GM23338 (cell line): Measurements from ENCODE around the gene LYSMD3. TPM values are rescaled to one million over a fixed set of nuclear protein-coding genes. Genes with fewer than 3 reads are reported as not detected.

ENCODE experiments used
- ATAC-seq: fragments of 200-7000 bp; cut with Tn5 transposase; 3 replicates; pipeline ENCODE4 v1.9.1; 2020
- DNase-seq: peaks from one replicate; pipeline ENCODE4 v3.0.0-alpha.2; 2015; ENCODE audit warnings: low spot score
- H2AFZ ChIP-seq: fragments of 200-600 bp; sonication (generic); 2 replicates; pipeline ENCODE4 v1.8.0; 2016; ENCODE audit warnings: antibody characterized with exemption, mild to moderate bottlenecking, moderate library complexity
- H3F3A ChIP-seq: fragments of 200-600 bp; sonication (generic); replicated peaks from 2 replicates; pipeline ENCODE4 v1.8.0; 2017; ENCODE audit warnings: antibody characterized with exemption, mixed run types, low read depth
- H3K27ac ChIP-seq: fragments of 200-600 bp; sonication (generic); 2 replicates; pipeline ENCODE4 v1.6.1; 2016; ENCODE audit warnings: low read depth
- H3K27me3 ChIP-seq: fragments of 200-600 bp; sonication (generic); 2 replicates; pipeline ENCODE4 v1.8.0; 2016; ENCODE audit warnings: mild to moderate bottlenecking, mixed run types, moderate library complexity; ENCODE audit not compliant: insufficient read depth
- H3K36me3 ChIP-seq: fragments of 200-600 bp; sonication (generic); 2 replicates; pipeline ENCODE4 v1.8.0; 2016; ENCODE audit warnings: mild to moderate bottlenecking; ENCODE audit not compliant: insufficient read depth
- H3K4me1 ChIP-seq: fragments of 200-600 bp; sonication (generic); 2 replicates; pipeline ENCODE4 v1.8.0; 2016; ENCODE audit warnings: mild to moderate bottlenecking, moderate library complexity; ENCODE audit not compliant: insufficient read depth
- H3K4me2 ChIP-seq: fragments of 200-600 bp; sonication (generic); 2 replicates; pipeline ENCODE4 v1.7.1; 2017; ENCODE audit warnings: mixed run types
- H3K4me3 ChIP-seq: fragments of 200-600 bp; sonication (generic); 2 replicates; pipeline ENCODE4 v1.6.1; 2016; ENCODE audit warnings: mixed run types
- H3K79me2 ChIP-seq: fragments of 200-600 bp; sonication (generic); replicated peaks from 2 replicates; pipeline ENCODE4 v1.8.0; 2017; ENCODE audit warnings: mild to moderate bottlenecking; ENCODE audit not compliant: insufficient read depth
- H3K9me2 ChIP-seq: fragments of 200-600 bp; sonication (generic); 2 replicates; pipeline ENCODE4 v1.8.0; 2017; ENCODE audit not compliant: insufficient read depth
- H4K20me1 ChIP-seq: fragments of 200-600 bp; sonication (generic); replicated peaks from 2 replicates; pipeline ENCODE4 v1.8.0; 2017; ENCODE audit warnings: mild to moderate bottlenecking; ENCODE audit not compliant: insufficient read depth
- H3K27ac Mint-ChIP-seq: 2 replicates; pipeline ENCODE4 v1.8.0; 2020; ENCODE audit warnings: inconsistent platforms, mild to moderate bottlenecking, moderate library complexity, mixed read lengths
- H3K27me3 Mint-ChIP-seq: 3 replicates; pipeline ENCODE4 v1.8.0; 2022; ENCODE audit warnings: low read depth, mild to moderate bottlenecking, moderate library complexity, mixed read lengths, inconsistent platforms; ENCODE audit not compliant: insufficient read depth, poor library complexity
- H3K36me3 Mint-ChIP-seq: 3 replicates; pipeline ENCODE4 v1.8.0; 2021; ENCODE audit warnings: low read depth, mild to moderate bottlenecking, inconsistent platforms, moderate library complexity, mixed read lengths
- H3K4me1 Mint-ChIP-seq: 3 replicates; pipeline ENCODE4 v1.8.0; 2020; ENCODE audit warnings: mild to moderate bottlenecking, inconsistent platforms, mixed read lengths
- H3K4me3 Mint-ChIP-seq: 3 replicates; pipeline ENCODE4 v1.8.0; 2021; ENCODE audit warnings: moderate library complexity, mild to moderate bottlenecking, inconsistent platforms, mixed read lengths
- H3K9me3 Mint-ChIP-seq: 3 replicates; pipeline ENCODE4 v1.8.0; 2020; ENCODE audit warnings: moderate library complexity, mild to moderate bottlenecking, inconsistent platforms, mixed read lengths
- CREB1 ChIP-seq: fragments of 250-450 bp; sonication (Bioruptor Pico); IDR thresholded peaks from 2 replicates; pipeline ENCODE4 v1.5.0; 2020; ENCODE audit warnings: low read depth, mild to moderate bottlenecking, moderate library complexity
- CTCF ChIP-seq, 2 experiments: fragments of 200-600 bp in 1 of 2; sonication (generic) in 1 of 2; conservative IDR thresholded peaks; 2 replicates each; pipeline versions ENCODE4 v1.5.1 to v1.6.1; 2016 to 2017; ENCODE audit warnings: antibody characterized with exemption in 2 of 2, low read depth in 2 of 2, mild to moderate bottlenecking in 2 of 2, moderate library complexity in 1 of 2
- EZH2 ChIP-seq: fragments of 200-600 bp; sonication (generic); IDR thresholded peaks from one replicate; pipeline ENCODE4 v1.8.0; 2017; ENCODE audit warnings: antibody characterized with exemption, mild to moderate bottlenecking, low read depth; ENCODE audit not compliant: unreplicated experiment
- EZH2phosphoT487 ChIP-seq: fragments of 200-600 bp; sonication (generic); IDR thresholded peaks from one replicate; pipeline ENCODE4 v1.8.1; 2018; ENCODE audit warnings: antibody characterized with exemption; ENCODE audit not compliant: unreplicated experiment
- JUNB ChIP-seq: IDR thresholded peaks from one replicate; pipeline ENCODE4 v1.6.1; 2016; ENCODE audit warnings: antibody characterized with exemption; ENCODE audit not compliant: unreplicated experiment
- NANOG ChIP-seq: IDR thresholded peaks from 2 replicates; pipeline ENCODE4 v1.6.1; 2016; ENCODE audit warnings: antibody characterized with exemption, borderline replicate concordance
- POLR2AphosphoS5 ChIP-seq: IDR thresholded peaks from 2 replicates; pipeline ENCODE4 v1.6.1; 2016; ENCODE audit warnings: antibody characterized with exemption, low read depth
- STAT1 ChIP-seq: IDR thresholded peaks from one replicate; pipeline ENCODE4 v1.6.1; 2016; ENCODE audit warnings: antibody characterized with exemption; ENCODE audit not compliant: unreplicated experiment
- ZNF114 ChIP-seq: fragments of 250-450 bp; sonication (Bioruptor Pico); IDR thresholded peaks from 2 replicates; pipeline ENCODE4 v1.5.0; 2020; ENCODE audit warnings: mild to moderate bottlenecking, moderate library complexity
- ZNF331 ChIP-seq: fragments of 250-450 bp; sonication (Bioruptor Pico); IDR thresholded peaks from 2 replicates; pipeline ENCODE4 v1.5.0; 2020; ENCODE audit warnings: low read depth, mild to moderate bottlenecking, moderate library complexity
- ZNF462 ChIP-seq: fragments of 250-450 bp; sonication (Bioruptor Pico); IDR thresholded peaks from 2 replicates; pipeline ENCODE4 v1.5.0; 2020; ENCODE audit warnings: mild to moderate bottlenecking, moderate library complexity
- long read RNA-seq: library from polyadenylated mRNA; unstranded; transcript quantifications from one replicate; pipeline ENCODE4 v2.0.0, GENCODE V29; 2020; ENCODE audit not compliant: unreplicated experiment
- polyA plus RNA-seq: library from polyadenylated mRNA; unstranded; fragments of >200 nt; fragmentation: Nextera tagmentation; extraction: Ambion mirVana; gene quantifications from 2 replicates; pipeline ENCODE4 v1.2.1, GENCODE V29; 2016
- total RNA-seq: library from RNA; depleted of rRNA; stranded (reverse); fragments of >200 nt; shearing (Covaris generic); gene quantifications from 2 replicates; pipeline ENCODE4 v1.2.3, GENCODE V29; 2014; rRNA removed
- TF ChIP-seq, protein P1 (sequence below): IDR thresholded peaks from 2 replicates; pipeline ENCODE4 v1.6.1; 2016; ENCODE audit warnings: antibody characterized with exemption
- TF ChIP-seq, protein P2 (sequence below): IDR thresholded peaks from one replicate; pipeline ENCODE4 v1.6.1; 2018; ENCODE audit warnings: antibody characterized with exemption; ENCODE audit not compliant: unreplicated experiment

The LYSMD3 gene
- total RNA-seq (19.1 and 19.6 TPM in 2 replicates), polyA plus RNA-seq (8.6 and 10.7 TPM in 2 replicates)
- long read RNA-seq, full-length matches to known transcripts, result 2 of 3 reads
- long read RNA-seq, partial matches to known transcripts, result 0 of 3 reads
- long read RNA-seq, other reads (novel, unspliced or antisense), result 1 of 3 reads

- ATAC-seq, result peak; percentile 93
These were observed at the start of gene LYSMD3 for GRCh38 chr5:90529194-90529938. TSS of gene LYSMD3 (minus strand) at chr5:90529584. CDS start at chr5:90525289, 4,295 bp downstream.

More at GRCh38 chr5:90529194-90529938, at the start of gene LYSMD3:
- H3K4me2 ChIP-seq, result peak within 1 kb of the TSS; percentile 89
- H2AFZ ChIP-seq, result peak within 1 kb of the TSS; percentile 99
- peaks cover 34% of the 10 kb centered on the region for H3K79me2 ChIP-seq
- H3K4me3 Mint-ChIP-seq, result peak within 1 kb of the TSS; percentile 97
- H3K4me1 ChIP-seq, result peaks cover 25% of the 10 kb centered on the region
- peak; percentile 98 for DNase-seq
- H3K27me3 ChIP-seq, result no peaks in the 10 kb centered on the region
- H3K27ac Mint-ChIP-seq, result peak within 1 kb of the TSS; percentile 97
- no peaks in the 10 kb centered on the region for H3K9me2 ChIP-seq
- H3K27ac ChIP-seq, result peak within 1 kb of the TSS; percentile 90
- H3K36me3 ChIP-seq, result no peaks in the 10 kb centered on the region; the same call in 1 of the 2 replicates
- peaks cover 7% of the 10 kb centered on the region for H3K36me3 Mint-ChIP-seq
- H4K20me1 ChIP-seq, result no peaks in the 10 kb centered on the region
- H3K27me3 Mint-ChIP-seq, result peaks cover 2% of the 10 kb centered on the region
- H3K9me3 Mint-ChIP-seq, result no peaks in the 10 kb centered on the region; the same call in 2 of the 3 replicates
- H3K4me1 Mint-ChIP-seq, result peaks cover 29% of the 10 kb centered on the region
- H3F3A ChIP-seq, result no peaks in the 10 kb centered on the region
- peak within 1 kb of the TSS; percentile 91 for H3K4me3 ChIP-seq
- TF ChIP-seq ZNF462, result no peak
- no peak for TF ChIP-seq EZH2phosphoT487
- no peak for TF ChIP-seq STAT1
- TF ChIP-seq CREB1 (CRISPR knock-in tag), result peak; percentile 90
- TF ChIP-seq JUNB, result no peak
- TF ChIP-seq NANOG, result no peak
- TF ChIP-seq ZNF331, result no peak
- no peak for TF ChIP-seq ZNF114
- TF ChIP-seq POLR2AphosphoS5, result peak; percentile 98
- TF ChIP-seq CTCF (conservative IDR thresholded peaks at IDR 0.05; ENCODE audit: low read depth in 2 of 2), result no peak
- TF ChIP-seq EZH2, result no peak
- TF ChIP-seq, protein P1, sequence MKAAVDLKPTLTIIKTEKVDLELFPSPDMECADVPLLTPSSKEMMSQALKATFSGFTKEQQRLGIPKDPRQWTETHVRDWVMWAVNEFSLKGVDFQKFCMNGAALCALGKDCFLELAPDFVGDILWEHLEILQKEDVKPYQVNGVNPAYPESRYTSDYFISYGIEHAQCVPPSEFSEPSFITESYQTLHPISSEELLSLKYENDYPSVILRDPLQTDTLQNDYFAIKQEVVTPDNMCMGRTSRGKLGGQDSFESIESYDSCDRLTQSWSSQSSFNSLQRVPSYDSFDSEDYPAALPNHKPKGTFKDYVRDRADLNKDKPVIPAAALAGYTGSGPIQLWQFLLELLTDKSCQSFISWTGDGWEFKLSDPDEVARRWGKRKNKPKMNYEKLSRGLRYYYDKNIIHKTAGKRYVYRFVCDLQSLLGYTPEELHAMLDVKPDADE, result 0 out of 2 replicates have a peak, but pooled peaks have one; percentile 12
- TF ChIP-seq, protein P2, sequence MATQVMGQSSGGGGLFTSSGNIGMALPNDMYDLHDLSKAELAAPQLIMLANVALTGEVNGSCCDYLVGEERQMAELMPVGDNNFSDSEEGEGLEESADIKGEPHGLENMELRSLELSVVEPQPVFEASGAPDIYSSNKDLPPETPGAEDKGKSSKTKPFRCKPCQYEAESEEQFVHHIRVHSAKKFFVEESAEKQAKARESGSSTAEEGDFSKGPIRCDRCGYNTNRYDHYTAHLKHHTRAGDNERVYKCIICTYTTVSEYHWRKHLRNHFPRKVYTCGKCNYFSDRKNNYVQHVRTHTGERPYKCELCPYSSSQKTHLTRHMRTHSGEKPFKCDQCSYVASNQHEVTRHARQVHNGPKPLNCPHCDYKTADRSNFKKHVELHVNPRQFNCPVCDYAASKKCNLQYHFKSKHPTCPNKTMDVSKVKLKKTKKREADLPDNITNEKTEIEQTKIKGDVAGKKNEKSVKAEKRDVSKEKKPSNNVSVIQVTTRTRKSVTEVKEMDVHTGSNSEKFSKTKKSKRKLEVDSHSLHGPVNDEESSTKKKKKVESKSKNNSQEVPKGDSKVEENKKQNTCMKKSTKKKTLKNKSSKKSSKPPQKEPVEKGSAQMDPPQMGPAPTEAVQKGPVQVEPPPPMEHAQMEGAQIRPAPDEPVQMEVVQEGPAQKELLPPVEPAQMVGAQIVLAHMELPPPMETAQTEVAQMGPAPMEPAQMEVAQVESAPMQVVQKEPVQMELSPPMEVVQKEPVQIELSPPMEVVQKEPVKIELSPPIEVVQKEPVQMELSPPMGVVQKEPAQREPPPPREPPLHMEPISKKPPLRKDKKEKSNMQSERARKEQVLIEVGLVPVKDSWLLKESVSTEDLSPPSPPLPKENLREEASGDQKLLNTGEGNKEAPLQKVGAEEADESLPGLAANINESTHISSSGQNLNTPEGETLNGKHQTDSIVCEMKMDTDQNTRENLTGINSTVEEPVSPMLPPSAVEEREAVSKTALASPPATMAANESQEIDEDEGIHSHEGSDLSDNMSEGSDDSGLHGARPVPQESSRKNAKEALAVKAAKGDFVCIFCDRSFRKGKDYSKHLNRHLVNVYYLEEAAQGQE, result no peak
